Measurements from ENCODE around the gene EDIL3. TPM values are rescaled to one million over a fixed set of nuclear protein-coding genes. Genes with fewer than 3 reads are reported as not detected.
"Not testable (repeated sequence)": the region's sequence is repeated elsewhere in the genome, so short reads cannot be mapped to it uniquely, and the experiment has no call there.

EDIL3 gene
- total RNA-seq, 4 donors from 2014 or later, result 2.8 to 20.6 (median 10.2) TPM

DNA sequence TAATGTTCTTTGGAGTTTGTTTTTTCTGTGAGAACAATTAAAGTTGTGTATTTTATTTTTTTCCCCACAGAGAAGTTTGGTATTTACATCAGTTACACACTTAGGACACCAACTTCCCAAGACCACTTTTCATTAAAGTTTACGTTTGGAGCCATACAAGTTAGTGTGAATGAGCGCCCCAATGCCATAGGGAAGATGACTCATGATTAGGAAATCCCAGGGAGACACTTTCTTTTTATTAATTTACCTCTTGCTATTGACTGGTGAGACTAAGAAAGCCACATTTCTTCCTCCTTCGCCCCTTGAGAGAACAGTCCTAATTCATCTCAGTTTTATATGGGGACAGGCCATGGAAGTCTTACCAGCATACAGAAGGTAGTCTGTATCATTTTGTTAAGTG is 57.1 kb downstream of the EDIL3 start:
- no peaks in the 10 kb centered on the region for H3K27me3 ChIP-seq
- TF ChIP-seq, protein P1, sequence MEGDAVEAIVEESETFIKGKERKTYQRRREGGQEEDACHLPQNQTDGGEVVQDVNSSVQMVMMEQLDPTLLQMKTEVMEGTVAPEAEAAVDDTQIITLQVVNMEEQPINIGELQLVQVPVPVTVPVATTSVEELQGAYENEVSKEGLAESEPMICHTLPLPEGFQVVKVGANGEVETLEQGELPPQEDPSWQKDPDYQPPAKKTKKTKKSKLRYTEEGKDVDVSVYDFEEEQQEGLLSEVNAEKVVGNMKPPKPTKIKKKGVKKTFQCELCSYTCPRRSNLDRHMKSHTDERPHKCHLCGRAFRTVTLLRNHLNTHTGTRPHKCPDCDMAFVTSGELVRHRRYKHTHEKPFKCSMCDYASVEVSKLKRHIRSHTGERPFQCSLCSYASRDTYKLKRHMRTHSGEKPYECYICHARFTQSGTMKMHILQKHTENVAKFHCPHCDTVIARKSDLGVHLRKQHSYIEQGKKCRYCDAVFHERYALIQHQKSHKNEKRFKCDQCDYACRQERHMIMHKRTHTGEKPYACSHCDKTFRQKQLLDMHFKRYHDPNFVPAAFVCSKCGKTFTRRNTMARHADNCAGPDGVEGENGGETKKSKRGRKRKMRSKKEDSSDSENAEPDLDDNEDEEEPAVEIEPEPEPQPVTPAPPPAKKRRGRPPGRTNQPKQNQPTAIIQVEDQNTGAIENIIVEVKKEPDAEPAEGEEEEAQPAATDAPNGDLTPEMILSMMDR (IDR thresholded peaks at IDR 0.05), result no peak
- TF ChIP-seq POLR2A (IDR thresholded peaks at IDR 0.05), result no peak
- DNase-seq, result no peak
- WGBS, 2 donors, result 26 to 41% methylated on average over 3 of the region's 3 CpGs
- H3K36me3 ChIP-seq, result no peaks in the 10 kb centered on the region
- H3K27ac ChIP-seq, result no peak overlapping the region
- intact Hi-C loops (cut with DNase I), result no loop called here
- no peaks in the 10 kb centered on the region for H3K4me1 ChIP-seq
- peaks cover 0 to 7% (median 0%) of the 10 kb centered on the region in 3 donors for H3K9me3 ChIP-seq
- H3K4me3 ChIP-seq, result no peak overlapping the region

DNA sequence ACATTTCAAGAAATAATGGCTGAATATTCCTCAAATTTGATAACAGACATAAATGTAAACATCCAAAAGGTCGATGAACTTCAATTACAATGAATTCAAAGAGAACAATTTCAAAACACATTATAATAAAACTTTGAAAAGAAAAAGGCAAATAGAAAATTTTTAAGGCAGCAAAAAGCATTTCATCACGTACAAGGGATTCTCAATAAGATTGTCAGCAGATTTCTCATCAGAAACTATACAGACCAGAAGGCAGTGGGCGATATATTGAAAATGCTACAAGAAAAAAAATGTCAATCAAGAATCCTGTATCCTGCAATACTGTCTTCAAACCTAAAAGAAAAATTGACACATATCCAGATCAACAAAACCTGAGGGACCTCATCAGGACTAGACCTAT is 62.0 kb downstream of the EDIL3 start:
- Histone ChIP-seq H3K9me3 (peaks cover 0 to 13% (median 6%) of the 10 kb centered on the region in 3 donors), H3K27ac (no peak overlapping the region), H3K27me3 (no peaks in the 10 kb centered on the region), H3K4me3 (no peak overlapping the region), H3K4me1 (no peaks in the 10 kb centered on the region), H3K36me3 (no peaks in the 10 kb centered on the region)
- intact Hi-C loops (cut with DNase I), result no loop called here
- no peak for TF ChIP-seq POLR2A (IDR thresholded peaks at IDR 0.05)
- TF ChIP-seq, protein P1 (IDR thresholded peaks at IDR 0.05), result no peak
- no peak for DNase-seq
- WGBS, 2 donors, result 73 to 80% methylated on average over 3 of the region's 3 CpGs

DNA sequence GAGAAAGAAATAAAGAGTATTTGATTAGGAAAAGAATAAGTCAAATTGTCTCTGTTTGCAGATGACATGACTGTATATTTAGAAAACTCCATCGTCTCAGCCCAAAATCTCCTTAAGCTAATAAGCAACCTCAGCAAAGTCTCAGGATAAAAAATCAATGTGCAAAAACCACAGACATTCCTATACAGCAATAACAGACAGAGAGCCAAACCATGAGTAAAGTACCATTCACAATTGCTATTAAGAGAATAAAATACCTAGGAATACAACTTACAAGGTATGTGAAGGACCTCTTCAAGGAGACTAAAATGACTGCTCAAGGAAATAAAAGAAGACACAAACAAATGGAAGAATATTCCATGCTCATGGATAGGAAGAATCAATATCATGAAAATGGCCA is 66.9 kb downstream of the EDIL3 start:
- H3K27me3 ChIP-seq; intact Hi-C loops (cut with DNase I); H3K4me1 ChIP-seq; H3K27ac ChIP-seq; DNase-seq; H3K36me3 ChIP-seq; H3K9me3 ChIP-seq; H3K4me3 ChIP-seq: not testable (repeated sequence)
- 88 to 90% methylated on average over 1 of the region's 1 CpG for WGBS, 2 donors

DNA sequence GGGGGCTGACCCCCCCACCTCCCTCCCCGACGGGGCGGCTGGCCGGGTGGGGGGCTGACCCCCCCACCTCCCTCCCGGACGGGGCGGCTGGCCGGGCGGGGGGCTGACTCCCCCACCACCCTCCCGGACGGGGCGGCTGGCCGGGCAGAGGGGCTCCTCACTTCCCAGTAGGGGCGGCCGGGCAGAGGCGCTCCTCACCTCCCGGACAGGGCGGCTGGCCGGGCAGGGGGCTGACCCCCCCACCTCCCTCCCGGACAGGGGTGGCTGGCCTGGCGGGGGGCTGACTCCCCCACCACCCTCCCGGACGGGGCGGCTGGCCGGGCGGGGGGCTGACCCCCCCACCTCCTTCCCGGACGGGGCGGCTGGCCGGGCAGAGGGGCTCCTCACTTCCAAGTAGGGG is 72.4 kb downstream of the EDIL3 start:
- H3K9me3 ChIP-seq; H3K4me1 ChIP-seq; H3K36me3 ChIP-seq; H3K27me3 ChIP-seq; H3K4me3 ChIP-seq; H3K27ac ChIP-seq; intact Hi-C loops (cut with DNase I); DNase-seq: not testable (repeated sequence)
- WGBS, 2 donors, result 88% methylated on average over 4 of the region's 30 CpGs; no CpG with 5 or more reads in 1 of the 2 donors

DNA sequence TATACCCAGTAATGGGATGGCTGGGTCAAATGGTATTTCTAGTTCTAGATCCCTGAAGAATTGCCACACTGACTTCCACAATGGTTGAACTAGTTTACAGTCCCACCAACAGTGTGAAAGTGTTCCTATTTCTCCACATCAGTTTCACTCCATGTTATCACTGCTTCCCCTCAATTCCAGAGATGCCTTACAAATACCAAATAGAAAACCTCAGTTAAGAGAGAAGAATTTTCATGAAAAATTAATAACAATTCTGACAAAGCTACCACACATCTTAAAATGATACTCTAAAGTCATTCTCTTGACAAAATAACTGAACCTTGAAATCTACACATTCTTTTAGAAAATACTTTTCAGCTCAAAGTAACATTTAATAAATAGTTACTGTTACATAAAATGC is 74.8 kb downstream of the EDIL3 start:
- DNase-seq; H3K4me3 ChIP-seq; H3K36me3 ChIP-seq; H3K27me3 ChIP-seq; H3K9me3 ChIP-seq; H3K4me1 ChIP-seq; intact Hi-C loops (cut with DNase I); H3K27ac ChIP-seq: not testable (repeated sequence)

DNA sequence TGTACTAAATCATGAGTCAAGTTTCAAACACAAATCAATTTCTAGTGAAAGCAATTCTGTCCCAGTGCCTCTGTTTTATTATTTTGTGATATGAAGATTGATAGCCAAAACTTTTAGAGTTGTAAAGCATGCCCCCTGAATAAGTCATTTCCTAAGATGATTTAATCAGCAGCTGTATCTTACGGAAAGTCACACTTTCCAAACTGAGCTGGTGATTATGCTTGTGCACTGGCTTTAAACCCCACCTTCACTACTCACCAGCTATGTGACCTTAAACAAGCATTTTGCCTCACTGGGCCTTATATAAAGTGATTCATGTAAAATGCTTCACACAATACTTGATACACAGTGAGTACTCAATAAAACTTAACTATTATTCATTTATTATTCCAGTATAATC is 78.1 kb downstream of the EDIL3 start:
- no peak for TF ChIP-seq POLR2A (IDR thresholded peaks at IDR 0.05)
- TF ChIP-seq, protein P1 (IDR thresholded peaks at IDR 0.05), result no peak
- H3K4me1 ChIP-seq, result peaks cover 0 to 2% (median 0%) of the 10 kb centered on the region in 3 donors
- no peak for DNase-seq
- no peaks in the 10 kb centered on the region for H3K36me3 ChIP-seq
- 71 to 100% methylated on average over 1 of the region's 1 CpG for WGBS, 2 donors
- no peaks in the 10 kb centered on the region for H3K27me3 ChIP-seq
- no peak overlapping the region for H3K27ac ChIP-seq
- intact Hi-C loops (cut with DNase I), result no loop called here
- no peak overlapping the region for H3K4me3 ChIP-seq
- no peaks in the 10 kb centered on the region for H3K9me3 ChIP-seq

DNA sequence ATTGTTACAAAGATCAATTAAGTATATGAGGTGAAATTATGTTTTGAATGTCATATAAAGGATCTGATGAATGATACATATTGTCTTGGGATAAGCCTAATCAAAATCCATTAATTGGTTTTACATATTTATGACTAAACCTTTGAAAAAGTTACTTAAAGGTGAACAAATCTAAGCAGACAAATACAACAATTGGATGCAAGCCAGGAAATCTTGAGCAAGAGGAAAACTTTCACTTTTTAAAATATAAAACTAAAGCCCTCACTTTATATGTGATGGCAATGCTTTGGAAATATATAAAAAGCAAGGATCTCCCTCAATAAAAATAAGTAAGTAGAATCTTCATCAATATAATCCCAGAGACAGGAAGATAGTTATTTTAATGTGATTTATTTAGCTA is 80.1 kb downstream of the EDIL3 start:
- intact Hi-C loops (cut with DNase I), result no loop called here
- Histone ChIP-seq H3K4me1 (peaks cover 0 to 7% (median 0%) of the 10 kb centered on the region in 3 donors), H3K4me3 (no peak overlapping the region), H3K9me3 (no peaks in the 10 kb centered on the region), H3K27me3 (no peaks in the 10 kb centered on the region), H3K36me3 (no peaks in the 10 kb centered on the region), H3K27ac (no peak overlapping the region)
- TF ChIP-seq POLR2A (IDR thresholded peaks at IDR 0.05), result no peak
- TF ChIP-seq, protein P1 (IDR thresholded peaks at IDR 0.05), result no peak
- DNase-seq, result no peak

Measured in esophagus squamous epithelium (tissue), 5 donors.